ENCODE data around the gene PTMS. TPM values are rescaled to one million over a fixed set of nuclear protein-coding genes. Genes with fewer than 3 reads are reported as not detected.

PTMS gene
- total RNA-seq, 1 donor from 2014 or later: 134 TPM

DNA sequence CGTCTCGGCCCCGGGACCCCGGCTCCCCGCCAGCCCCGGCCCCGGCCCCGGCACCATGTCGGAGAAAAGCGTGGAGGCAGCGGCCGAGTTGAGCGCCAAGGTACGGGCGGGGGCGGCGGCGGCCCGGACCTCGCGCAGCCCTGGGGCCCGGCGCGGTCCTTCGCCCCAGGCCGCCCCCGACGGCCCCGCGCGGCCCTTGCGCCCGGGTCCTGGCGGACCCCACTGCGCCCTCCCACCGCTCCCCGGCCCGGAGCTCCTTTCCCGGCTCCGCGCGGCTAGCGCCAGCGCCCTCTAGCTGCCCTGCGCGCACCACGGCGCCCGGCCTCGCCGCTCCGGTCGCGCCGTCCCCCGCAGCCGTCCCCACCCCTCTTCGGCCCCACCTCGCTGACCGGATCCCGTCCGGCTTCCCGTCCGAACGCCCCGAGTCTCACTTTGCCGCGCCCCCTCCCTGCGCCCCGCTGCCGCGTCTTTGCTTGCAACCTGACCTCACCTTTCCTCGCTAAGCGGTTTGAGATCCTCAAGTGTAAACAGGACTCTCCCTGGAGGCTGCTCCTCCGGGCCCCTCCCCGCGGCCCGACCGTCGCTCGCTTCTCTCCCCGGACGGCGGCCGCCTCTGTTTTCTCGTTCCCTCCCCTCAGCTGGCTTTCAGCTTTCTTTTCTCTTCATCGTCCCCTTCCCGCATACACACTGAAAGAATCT, 637 bp downstream of the PTMS start:
- Histone ChIP-seq H2AFZ (replicated peaks) (no peak overlapping the region), H3K27ac (peak overlapping the region; percentile 99)
- H3K9me3 Mint-ChIP-seq: no peaks in the 10 kb centered on the region

DNA sequence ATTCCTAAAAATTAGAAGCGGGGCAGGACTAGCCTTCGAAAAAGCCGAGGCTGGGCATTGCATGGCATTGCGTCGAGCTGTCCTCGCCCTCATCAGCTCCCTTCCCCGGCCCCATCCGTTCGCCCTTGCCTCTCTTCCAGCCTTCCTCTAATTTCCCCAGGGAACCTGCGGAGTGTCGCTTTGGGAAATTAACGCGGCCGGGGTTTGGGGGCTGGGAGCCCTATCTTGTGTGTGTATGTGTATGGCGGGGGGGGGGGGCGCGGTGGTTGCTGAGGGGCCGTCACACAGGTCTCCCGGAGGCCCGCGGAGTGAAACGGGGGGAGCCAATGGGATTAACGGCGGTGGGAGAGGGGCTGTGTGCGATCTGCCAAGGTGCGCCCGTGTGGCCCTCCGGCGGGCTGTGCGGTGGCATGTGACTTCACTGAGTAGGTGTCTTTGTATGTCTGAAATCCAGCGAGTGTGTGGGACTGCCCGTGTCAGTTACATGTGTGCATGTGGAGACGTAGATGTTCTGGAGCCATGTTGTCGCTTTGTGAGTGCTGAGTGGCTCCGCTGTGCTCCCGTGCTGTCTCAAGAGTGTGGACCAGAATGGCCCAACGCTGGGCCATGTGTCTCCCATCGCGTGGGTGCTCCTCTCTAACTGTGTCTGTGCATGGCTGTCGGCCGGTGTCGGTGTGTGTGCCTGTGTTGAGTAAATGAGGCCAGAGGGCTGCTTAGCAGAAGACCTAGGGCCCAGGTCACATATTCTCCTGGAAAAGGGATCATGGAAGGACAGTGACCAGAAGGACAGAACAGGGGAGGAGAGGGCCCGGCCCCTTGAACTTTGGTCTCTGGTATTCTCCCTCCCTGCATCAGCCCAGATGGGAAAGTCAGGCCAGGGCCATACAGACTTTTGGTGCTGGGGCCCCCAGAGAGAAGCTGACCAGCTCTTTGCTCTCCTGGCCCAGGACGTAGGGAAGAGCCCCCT, 1.5 kb downstream of the PTMS start:
- no peaks in the 10 kb centered on the region for H3K9me3 ChIP-seq (ENCODE audit: low read depth)
- Mint-ChIP-seq H3K27ac (peak overlapping the region; percentile 96), H3K4me1 (peaks cover 65% of the 10 kb centered on the region), H3K4me3 (peak overlapping the region; percentile 99), H3K27me3 (ENCODE audit: insufficient read depth, low read depth) (peaks cover 22% of the 10 kb centered on the region), H3K36me3 (peaks cover 23% of the 10 kb centered on the region), H3K9me3 (no peaks in the 10 kb centered on the region)
- peak; percentile 43 for DNase-seq (ENCODE audit: low spot score)
- peak overlapping the region; percentile 99 for H3K27ac ChIP-seq
- peaks cover 5% of the 10 kb centered on the region for H3K36me3 ChIP-seq
- H3K4me3 ChIP-seq: peak overlapping the region; percentile 100
- peak overlapping the region; percentile 89 for H3K4me2 ChIP-seq
- peaks cover 56% of the 10 kb centered on the region for H3K4me1 ChIP-seq
- H4K20me1 ChIP-seq (ENCODE audit: low read depth): peaks cover 57% of the 10 kb centered on the region
- TF ChIP-seq EZH2phosphoT487 (IDR thresholded peaks at IDR 0.05) (no peak), EZH2 (IDR thresholded peaks at IDR 0.05) (no peak)
- TF ChIP-seq, protein P1, sequence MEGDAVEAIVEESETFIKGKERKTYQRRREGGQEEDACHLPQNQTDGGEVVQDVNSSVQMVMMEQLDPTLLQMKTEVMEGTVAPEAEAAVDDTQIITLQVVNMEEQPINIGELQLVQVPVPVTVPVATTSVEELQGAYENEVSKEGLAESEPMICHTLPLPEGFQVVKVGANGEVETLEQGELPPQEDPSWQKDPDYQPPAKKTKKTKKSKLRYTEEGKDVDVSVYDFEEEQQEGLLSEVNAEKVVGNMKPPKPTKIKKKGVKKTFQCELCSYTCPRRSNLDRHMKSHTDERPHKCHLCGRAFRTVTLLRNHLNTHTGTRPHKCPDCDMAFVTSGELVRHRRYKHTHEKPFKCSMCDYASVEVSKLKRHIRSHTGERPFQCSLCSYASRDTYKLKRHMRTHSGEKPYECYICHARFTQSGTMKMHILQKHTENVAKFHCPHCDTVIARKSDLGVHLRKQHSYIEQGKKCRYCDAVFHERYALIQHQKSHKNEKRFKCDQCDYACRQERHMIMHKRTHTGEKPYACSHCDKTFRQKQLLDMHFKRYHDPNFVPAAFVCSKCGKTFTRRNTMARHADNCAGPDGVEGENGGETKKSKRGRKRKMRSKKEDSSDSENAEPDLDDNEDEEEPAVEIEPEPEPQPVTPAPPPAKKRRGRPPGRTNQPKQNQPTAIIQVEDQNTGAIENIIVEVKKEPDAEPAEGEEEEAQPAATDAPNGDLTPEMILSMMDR (IDR thresholded peaks at IDR 0.05): no peak
- peaks cover 85% of the 10 kb centered on the region for H3F3A ChIP-seq (ENCODE audit: low read depth)
- peaks cover 2% of the 10 kb centered on the region for H3K27me3 ChIP-seq
- peaks cover 68% of the 10 kb centered on the region for H3K79me2 ChIP-seq (ENCODE audit: low read depth)
- H3K9ac ChIP-seq: peak overlapping the region; percentile 90
- no peak overlapping the region for H2AFZ ChIP-seq (replicated peaks)

More for the DNA sequence above, 637 bp downstream of the PTMS start:
- H4K20me1 ChIP-seq (ENCODE audit: low read depth): peaks cover 49% of the 10 kb centered on the region
- Mint-ChIP-seq H3K4me3 (peak overlapping the region; percentile 99), H3K27me3 (ENCODE audit: insufficient read depth, low read depth) (peaks cover 24% of the 10 kb centered on the region), H3K27ac (peak overlapping the region; percentile 87), H3K36me3 (peaks cover 21% of the 10 kb centered on the region), H3K4me1 (peaks cover 68% of the 10 kb centered on the region)
- H3K4me3 ChIP-seq: peak overlapping the region; percentile 100
- no peaks in the 10 kb centered on the region for H3K9me3 ChIP-seq (ENCODE audit: low read depth)
- H3K79me2 ChIP-seq (ENCODE audit: low read depth): peaks cover 72% of the 10 kb centered on the region
- H3K4me2 ChIP-seq: peak overlapping the region; percentile 89
- H3K27me3 ChIP-seq: no peaks in the 10 kb centered on the region
- peaks cover 83% of the 10 kb centered on the region for H3F3A ChIP-seq (ENCODE audit: low read depth)
- H3K9ac ChIP-seq: peak overlapping the region; percentile 90
- no peak for TF ChIP-seq EZH2phosphoT487 (IDR thresholded peaks at IDR 0.05)
- TF ChIP-seq, protein P1 (IDR thresholded peaks at IDR 0.05): peak; percentile 61
- H3K36me3 ChIP-seq: peaks cover 4% of the 10 kb centered on the region
- peak; percentile 89 for DNase-seq (ENCODE audit: low spot score)
- peaks cover 48% of the 10 kb centered on the region for H3K4me1 ChIP-seq

DNA sequence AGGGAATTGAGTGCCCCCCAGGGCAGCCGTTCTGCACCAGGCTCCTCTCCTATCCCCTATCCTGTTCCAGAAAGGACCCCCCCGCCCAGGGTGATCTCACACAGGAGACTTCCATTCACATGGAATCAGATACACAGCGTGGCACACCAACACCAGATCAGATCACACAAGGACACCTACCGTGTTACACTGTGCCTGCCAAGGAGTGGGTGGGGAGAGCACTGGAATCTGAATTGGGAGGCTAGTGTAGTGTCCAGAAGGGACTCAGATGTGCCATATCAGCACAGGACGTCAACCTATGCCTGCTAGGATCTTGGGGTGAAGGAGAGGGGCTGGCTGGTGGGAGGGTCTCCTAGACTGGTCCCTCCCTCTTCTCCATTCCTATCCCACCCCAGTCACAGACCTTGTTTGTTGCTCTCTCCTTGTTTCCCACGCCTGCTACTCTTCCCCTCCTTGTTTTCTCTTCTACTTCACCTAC, 2.3 kb downstream of the PTMS start:
- Histone ChIP-seq H3K27me3 (peaks cover 10% of the 10 kb centered on the region), H3K4me3 (peak overlapping the region; percentile 100), H4K20me1 (ENCODE audit: low read depth) (peaks cover 64% of the 10 kb centered on the region), H3K9me3 (ENCODE audit: low read depth) (no peaks in the 10 kb centered on the region), H2AFZ (replicated peaks) (no peak overlapping the region), H3K4me2 (peak overlapping the region; percentile 89), H3K27ac (peak overlapping the region; percentile 99), H3K4me1 (peaks cover 60% of the 10 kb centered on the region), H3K79me2 (ENCODE audit: low read depth) (peaks cover 65% of the 10 kb centered on the region), H3F3A (ENCODE audit: low read depth) (peaks cover 85% of the 10 kb centered on the region), H3K9ac (peak overlapping the region; percentile 90), H3K36me3 (peaks cover 5% of the 10 kb centered on the region)
- DNase-seq (ENCODE audit: low spot score): peak; percentile 75
- Mint-ChIP-seq H3K27ac (peak overlapping the region; percentile 96), H3K27me3 (ENCODE audit: insufficient read depth, low read depth) (peaks cover 23% of the 10 kb centered on the region), H3K4me1 (peaks cover 65% of the 10 kb centered on the region), H3K4me3 (peak overlapping the region; percentile 99), H3K36me3 (peaks cover 27% of the 10 kb centered on the region), H3K9me3 (no peaks in the 10 kb centered on the region)
- TF ChIP-seq EZH2phosphoT487 (IDR thresholded peaks at IDR 0.05) (no peak), EZH2 (IDR thresholded peaks at IDR 0.05) (no peak)
- TF ChIP-seq, protein P1 (IDR thresholded peaks at IDR 0.05): no peak

All from neural progenitor cell (in vitro differentiated cells).